ENCODE measurements around the gene LAMB3.

DNA sequence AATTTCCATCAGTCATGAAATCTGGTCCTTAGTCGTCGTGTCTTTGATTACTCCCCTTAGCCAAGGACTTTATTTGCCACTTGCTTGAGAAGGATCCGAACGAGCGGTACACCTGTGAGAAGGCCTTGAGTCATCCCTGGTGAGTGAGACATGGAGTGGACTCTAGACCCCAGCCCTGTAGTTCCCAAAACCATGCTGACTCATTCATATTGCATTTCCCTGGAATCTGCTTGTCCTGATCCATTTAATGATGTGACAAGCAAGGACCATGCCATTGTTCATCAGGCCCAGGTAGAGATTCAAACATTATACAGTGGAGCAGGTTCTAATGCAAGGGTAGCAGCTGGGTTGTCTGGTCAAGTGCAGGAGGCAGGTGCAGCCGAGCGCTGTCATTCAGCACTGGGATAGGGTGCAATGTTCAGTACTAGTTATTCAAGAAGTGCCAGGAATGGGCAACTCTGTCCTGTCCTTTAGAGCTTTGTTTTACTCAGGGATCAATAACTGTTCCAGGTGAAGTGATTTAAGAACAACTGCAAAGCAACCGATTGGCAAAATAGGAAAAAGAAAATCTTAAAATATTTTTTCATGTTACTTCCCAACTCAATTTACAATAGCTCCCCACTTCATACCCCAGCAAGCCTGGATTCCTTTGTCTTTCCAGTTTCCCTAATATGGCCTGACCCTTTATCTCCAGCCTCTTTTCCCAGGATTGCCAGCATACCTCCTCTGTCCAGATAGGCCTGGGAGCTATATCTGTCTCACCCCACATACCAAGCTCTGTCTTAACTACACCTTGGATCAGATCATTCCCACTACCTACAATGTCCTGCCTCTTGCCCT lies 42.2 kb downstream of the LAMB3 start:
- TF ChIP-seq, protein P1, sequence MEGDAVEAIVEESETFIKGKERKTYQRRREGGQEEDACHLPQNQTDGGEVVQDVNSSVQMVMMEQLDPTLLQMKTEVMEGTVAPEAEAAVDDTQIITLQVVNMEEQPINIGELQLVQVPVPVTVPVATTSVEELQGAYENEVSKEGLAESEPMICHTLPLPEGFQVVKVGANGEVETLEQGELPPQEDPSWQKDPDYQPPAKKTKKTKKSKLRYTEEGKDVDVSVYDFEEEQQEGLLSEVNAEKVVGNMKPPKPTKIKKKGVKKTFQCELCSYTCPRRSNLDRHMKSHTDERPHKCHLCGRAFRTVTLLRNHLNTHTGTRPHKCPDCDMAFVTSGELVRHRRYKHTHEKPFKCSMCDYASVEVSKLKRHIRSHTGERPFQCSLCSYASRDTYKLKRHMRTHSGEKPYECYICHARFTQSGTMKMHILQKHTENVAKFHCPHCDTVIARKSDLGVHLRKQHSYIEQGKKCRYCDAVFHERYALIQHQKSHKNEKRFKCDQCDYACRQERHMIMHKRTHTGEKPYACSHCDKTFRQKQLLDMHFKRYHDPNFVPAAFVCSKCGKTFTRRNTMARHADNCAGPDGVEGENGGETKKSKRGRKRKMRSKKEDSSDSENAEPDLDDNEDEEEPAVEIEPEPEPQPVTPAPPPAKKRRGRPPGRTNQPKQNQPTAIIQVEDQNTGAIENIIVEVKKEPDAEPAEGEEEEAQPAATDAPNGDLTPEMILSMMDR (IDR thresholded peaks at IDR 0.05): no peak
- no peak for TF ChIP-seq POLR2AphosphoS5 (IDR thresholded peaks at IDR 0.05)
- no peak for TF ChIP-seq POLR2A (IDR thresholded peaks at IDR 0.05; ENCODE audit: low read depth)
- TF ChIP-seq EP300 (IDR thresholded peaks at IDR 0.05): no peak
